ENCODE measurements around the gene HYLS1. TPM values are rescaled to one million over a fixed set of nuclear protein-coding genes. Genes with fewer than 3 reads are reported as not detected.

Gene HYLS1
- polyA plus RNA-seq, 1 experiment, result 7.0 TPM

DNA sequence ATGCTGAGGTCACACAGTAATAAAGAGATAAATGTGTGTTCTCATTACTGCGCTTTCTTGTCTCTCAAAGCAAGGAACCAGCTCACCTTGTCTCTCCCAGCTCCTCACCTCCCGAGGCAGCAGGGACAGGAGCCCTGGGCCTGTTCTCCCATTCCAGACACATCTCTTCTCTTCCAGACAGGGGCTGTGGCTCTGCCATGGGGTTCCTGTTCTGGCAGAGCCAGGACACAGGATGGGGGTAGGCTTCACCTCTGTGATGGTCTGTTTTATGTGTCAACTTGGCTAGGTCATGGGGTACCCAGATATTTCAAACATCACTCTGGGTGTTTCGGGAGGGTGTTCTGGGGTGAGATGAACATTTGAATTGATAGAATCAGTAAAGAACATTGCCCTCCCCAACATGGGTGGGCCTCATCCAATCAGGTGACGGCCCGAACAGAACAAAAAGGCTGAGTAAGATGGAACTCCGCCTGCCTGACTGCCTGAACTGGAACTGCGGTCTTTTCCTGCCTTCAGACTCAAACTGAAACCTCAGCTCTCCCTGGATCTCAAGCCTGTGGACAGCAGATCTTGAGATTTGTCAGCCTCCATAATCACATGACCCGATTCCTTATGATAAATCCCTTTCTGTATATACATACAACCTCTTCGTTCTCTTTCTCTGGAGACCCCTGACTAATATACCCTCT lies 56.3 kb downstream of the HYLS1 start:
- DNase-seq (ENCODE audit: low read depth, low spot score), result no peak
- CTCF ChIA-PET, result interaction anchor here (0.6 to 3.4 kb wide), 4 partner anchors 20 to 354 kb away, joined by 3 to 42 read pairs (median 6); no protein-coding TSS in a partner anchor

DNA sequence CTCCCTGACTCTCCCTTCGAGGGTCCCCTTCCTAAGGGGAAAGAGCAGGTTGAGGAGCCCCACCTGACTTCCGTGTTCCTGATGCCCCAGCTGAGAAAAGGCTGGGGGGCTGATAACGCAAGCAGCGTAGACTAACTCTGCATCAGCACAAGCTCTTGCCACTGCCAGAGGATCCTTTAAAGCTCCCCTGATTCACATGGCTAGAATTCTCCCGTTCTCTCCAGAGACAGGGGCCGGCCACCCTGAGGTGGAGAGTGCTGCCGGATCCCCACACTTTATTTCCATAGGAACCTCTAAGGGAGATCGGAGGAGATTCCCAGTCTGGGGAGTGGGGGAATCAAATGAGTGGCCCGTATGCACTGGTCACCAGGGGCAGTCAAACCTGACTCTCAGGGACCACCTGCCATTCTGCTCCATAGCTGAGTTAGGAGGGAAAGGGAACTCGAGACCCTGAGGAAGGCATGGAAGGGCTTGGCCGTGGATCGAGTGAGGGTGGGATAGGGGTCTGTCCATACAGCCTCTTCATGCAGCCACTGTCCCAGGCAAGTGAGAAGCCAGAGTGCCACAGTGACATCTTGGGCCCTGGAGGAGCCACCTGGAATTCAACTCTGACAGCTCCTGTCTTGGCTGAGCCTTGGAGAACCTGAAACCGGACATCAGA lies 57.0 kb downstream of the HYLS1 start:
- TF ChIP-seq, protein P1, sequence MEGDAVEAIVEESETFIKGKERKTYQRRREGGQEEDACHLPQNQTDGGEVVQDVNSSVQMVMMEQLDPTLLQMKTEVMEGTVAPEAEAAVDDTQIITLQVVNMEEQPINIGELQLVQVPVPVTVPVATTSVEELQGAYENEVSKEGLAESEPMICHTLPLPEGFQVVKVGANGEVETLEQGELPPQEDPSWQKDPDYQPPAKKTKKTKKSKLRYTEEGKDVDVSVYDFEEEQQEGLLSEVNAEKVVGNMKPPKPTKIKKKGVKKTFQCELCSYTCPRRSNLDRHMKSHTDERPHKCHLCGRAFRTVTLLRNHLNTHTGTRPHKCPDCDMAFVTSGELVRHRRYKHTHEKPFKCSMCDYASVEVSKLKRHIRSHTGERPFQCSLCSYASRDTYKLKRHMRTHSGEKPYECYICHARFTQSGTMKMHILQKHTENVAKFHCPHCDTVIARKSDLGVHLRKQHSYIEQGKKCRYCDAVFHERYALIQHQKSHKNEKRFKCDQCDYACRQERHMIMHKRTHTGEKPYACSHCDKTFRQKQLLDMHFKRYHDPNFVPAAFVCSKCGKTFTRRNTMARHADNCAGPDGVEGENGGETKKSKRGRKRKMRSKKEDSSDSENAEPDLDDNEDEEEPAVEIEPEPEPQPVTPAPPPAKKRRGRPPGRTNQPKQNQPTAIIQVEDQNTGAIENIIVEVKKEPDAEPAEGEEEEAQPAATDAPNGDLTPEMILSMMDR (IDR thresholded peaks at IDR 0.05; ENCODE audit: low read depth, low read length), result no peak
- H3K4me3 ChIP-seq (ENCODE audit: low read depth, low read length), result no peak overlapping the region
- DNase-seq (ENCODE audit: low read depth, low spot score), result no peak
- no peak overlapping the region for H3K27ac ChIP-seq (ENCODE audit: low read depth, low read length)
- H3K9me3 ChIP-seq (ENCODE audit: control insufficient read depth, insufficient read depth, low read length), result no peaks in the 10 kb centered on the region
- POLR2A ChIA-PET, result no interaction called here
- peaks cover 18% of the 10 kb centered on the region for H3K27me3 ChIP-seq (ENCODE audit: control insufficient read depth, insufficient read depth, low read length)
- CTCF ChIA-PET, result interaction anchor here (0.6 kb wide), 1 partner anchor 21 kb away, joined by 3 read pairs; no protein-coding TSS in a partner anchor

More for the DNA sequence above, 56.3 kb downstream of the HYLS1 start:
- Histone ChIP-seq H3K4me3 (ENCODE audit: low read depth, low read length) (no peak overlapping the region), H3K9me3 (ENCODE audit: control insufficient read depth, insufficient read depth, low read length) (no peaks in the 10 kb centered on the region), H3K27me3 (ENCODE audit: control insufficient read depth, insufficient read depth, low read length) (peaks cover 22% of the 10 kb centered on the region), H3K27ac (ENCODE audit: low read depth, low read length) (no peak overlapping the region)
- TF ChIP-seq, protein P1 (IDR thresholded peaks at IDR 0.05; ENCODE audit: low read depth, low read length), result no peak
- POLR2A ChIA-PET, result no interaction called here

DNA sequence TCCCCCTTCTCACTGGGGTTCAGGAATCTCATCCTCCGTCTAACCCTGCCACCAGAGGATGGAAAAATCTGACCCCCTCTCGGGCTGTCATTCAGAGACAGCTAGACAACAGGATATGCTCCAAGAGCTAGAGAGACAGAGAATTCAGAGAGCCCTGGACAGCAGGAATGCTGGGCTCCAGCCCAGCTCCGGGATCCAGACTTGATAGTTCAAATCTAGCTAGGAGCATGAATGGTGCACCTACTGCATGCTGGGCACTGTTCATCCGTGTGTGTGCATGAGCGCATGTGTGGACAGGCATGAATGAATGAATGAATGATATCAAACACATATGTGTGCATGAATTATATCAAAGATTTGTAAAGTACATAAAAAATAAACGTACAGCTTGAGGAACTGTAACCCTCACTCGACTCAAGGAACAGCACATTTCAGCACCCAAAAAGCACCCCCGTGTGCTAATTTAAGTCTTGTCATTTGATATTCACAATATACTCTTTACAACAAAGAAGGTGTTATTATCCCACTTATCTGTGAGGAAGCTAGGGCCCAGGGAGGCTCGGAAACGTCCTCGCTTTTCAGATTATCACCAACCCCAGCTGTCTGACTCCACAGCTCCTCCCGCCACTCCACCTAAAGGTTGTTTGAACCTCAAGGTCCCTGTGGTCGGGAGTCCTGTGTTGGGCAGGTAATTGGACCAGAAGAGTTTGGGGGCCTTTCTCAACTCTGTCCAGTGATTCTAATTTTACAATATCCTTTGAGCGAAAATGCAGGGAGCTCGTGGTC lies 57.7 kb downstream of the HYLS1 start:
- Histone ChIP-seq H3K27ac (ENCODE audit: low read depth, low read length) (no peak overlapping the region), H3K9me3 (ENCODE audit: control insufficient read depth, insufficient read depth, low read length) (no peaks in the 10 kb centered on the region), H3K4me3 (ENCODE audit: low read depth, low read length) (no peak overlapping the region), H3K27me3 (ENCODE audit: control insufficient read depth, insufficient read depth, low read length) (peaks cover 18% of the 10 kb centered on the region)
- ChIA-PET CTCF (no interaction called here), POLR2A (no interaction called here)
- TF ChIP-seq, protein P1 (IDR thresholded peaks at IDR 0.05; ENCODE audit: low read depth, low read length), result no peak
- DNase-seq (ENCODE audit: low read depth, low spot score), result no peak

- H3K4me3 ChIP-seq (ENCODE audit: low read depth, low read length), result no peak within 1 kb of the TSS
- DNase-seq (ENCODE audit: low read depth, low spot score), result no peak
- ChIA-PET POLR2A (no interaction called here), CTCF (interaction anchor here (0.6 kb wide), 1 partner anchor 194 kb away, joined by 3 read pairs; no protein-coding TSS in a partner anchor)
- no peak within 1 kb of the TSS for H3K27ac ChIP-seq (ENCODE audit: low read depth, low read length)
- H3K9me3 ChIP-seq (ENCODE audit: control insufficient read depth, insufficient read depth, low read length), result no peaks in the 10 kb centered on the region
- peaks cover 23% of the 10 kb centered on the region for H3K27me3 ChIP-seq (ENCODE audit: control insufficient read depth, insufficient read depth, low read length)
- TF ChIP-seq, protein P1 (IDR thresholded peaks at IDR 0.05; ENCODE audit: low read depth, low read length), result no peak
Observed at GRCh38 chr11:125945797-125946520, 58.5 kb downstream of the HYLS1 start, which contains the start of gene VSIG10L2. TSS of gene VSIG10L2 (plus strand) at chr11:125946044. CDS start at chr11:125946056, 12 bp downstream.

Measured in AG04450 (cell line).